SW480 (cell line): ENCODE data around the gene CSNK2A3.

Experiments used
- DNase-seq: peaks from one replicate; pipeline ENCODE4 v3.0.0-alpha.2; 2016; ENCODE audit warnings: low spot score

Gene CSNK2A3

DNA sequence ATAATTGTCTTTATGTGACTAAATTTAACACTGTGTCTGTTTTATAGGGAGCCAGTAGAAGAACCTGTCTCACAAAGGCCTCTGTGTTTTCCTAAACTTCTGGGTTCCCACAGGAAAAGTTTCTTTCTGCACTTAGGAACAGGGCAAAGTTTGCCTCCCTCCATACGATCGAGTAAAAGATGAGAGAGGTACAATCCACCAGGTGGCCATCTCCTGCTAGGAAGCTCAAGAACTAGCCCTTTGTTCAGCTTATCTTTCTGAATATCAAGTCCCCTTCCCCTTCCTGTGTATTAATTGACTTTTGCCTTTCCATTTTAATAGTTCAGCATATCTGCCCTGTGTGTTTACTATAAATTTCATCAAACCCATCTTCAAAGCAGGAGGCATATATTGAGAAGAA lies 18.0 kb downstream of the CSNK2A3 start:
- no peak for DNase-seq

DNA sequence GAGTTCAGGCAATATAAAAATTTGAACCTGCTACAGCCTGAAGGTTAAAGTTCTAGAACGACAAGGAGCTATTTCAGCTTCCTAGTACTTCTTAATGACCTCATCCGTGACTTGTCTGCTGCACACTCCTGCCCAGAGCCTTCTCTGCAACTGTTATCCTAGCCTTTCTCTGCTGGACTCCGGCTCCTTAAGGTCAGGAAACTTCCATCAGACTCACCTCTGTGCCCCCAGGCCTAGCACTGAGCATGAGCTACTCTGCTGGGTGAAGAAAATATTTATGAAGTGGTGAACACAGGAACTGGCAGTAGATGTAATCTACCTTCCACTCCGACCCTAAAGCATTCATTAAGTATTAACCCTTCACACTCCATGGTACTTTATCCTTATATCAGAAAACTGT lies 18.4 kb downstream of the CSNK2A3 start:
- DNase-seq: no peak

DNA sequence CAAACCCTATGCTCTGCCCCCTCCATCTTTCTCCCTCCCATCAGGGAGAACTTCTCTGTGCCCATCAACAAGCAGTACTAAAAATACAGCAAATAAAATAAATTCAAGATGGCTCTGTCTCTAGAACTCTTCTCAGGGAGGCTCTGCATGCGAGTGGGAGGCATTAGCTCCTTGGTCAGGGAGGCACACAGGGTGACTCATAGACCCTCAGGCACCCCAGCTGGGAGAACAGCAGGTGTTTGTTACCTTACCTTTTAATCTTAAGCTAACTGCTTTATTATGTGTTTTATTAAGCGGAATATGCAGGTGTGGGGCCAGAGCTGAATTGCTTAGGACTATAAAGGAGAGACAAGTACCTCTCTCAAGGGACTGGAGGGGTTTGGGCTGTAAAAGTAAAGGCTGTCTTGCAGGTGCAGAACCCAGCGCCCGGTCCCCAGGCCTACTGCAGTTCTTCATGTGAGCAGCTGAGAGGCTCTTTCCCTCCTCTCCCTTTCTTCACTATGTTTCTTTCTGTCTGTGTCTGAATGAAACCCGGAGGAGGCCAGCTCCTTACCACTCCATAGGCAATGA lies 20.8 kb downstream of the CSNK2A3 start:
- no peak for DNase-seq

DNA sequence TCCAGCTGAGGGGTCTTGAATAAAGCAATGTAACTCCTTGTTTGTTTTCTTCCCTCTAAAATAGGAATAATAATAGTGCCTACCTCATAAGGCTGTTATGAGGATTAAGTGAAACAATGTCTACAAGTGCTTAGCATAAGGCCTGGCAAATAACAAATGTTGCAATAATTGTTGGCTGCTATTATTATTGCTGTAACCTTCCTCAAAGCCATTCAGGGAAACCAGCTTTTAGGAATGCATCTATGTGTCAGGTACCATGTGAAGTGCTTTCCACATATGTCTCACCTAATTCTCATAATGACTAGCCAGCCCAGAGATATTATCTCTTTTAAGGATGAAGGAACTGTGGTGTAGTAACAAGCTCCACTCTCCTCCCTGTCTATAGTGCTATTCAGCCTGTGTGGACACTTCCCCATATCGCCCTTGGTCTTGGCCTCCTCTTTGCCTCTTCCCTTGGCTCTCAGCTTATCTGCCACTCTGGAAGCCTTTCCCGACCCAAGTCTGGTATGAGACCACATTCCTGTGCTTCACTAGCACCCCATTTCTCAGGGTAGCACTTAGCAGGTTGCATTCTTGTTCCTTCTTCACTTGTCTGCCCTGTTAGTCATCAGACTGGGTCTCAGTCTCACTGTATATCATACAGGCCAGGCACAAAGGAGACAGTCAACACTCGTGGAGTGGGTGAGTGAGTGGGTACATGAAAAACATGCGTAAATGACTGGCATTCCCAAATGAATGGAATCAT lies 23.8 kb downstream of the CSNK2A3 start:
- DNase-seq: no peak

DNA sequence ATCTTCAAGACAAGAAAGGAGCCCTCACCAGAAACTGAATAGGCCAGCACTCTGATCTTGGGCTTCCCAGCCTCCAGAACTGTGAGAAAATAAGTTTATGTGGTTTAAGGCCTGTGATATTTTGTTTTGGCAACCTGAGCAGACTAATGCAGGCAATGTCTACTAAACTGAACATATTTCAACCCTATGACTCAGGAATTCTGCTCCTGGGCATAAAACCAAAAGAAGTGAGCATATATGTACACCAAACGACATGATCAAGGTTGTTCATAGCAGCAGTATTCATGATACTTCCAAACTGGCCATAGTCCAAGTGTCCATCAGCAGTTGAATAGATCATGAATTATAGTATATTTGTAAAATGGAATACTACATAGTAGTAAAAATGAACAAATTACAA lies 29.0 kb downstream of the CSNK2A3 start:
- DNase-seq: no peak

DNA sequence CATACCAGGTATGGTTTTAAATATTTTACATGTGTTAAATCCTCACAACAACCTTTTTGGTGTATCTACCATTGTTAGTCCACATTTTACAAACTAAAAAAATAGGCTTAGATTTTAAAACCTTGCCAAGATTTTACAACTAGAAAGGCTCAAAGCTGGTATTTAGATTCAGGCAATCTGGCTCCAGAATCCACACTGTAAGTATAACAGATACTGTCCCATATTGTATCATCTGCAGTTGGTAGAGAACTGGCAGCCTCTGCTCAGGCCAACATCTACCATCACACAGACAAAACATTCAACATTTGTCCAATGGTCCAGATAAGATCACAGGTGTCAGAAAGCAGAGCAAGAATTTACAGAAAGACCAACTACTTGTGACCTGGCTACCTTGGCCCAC lies 30.9 kb downstream of the CSNK2A3 start:
- DNase-seq: no peak

DNA sequence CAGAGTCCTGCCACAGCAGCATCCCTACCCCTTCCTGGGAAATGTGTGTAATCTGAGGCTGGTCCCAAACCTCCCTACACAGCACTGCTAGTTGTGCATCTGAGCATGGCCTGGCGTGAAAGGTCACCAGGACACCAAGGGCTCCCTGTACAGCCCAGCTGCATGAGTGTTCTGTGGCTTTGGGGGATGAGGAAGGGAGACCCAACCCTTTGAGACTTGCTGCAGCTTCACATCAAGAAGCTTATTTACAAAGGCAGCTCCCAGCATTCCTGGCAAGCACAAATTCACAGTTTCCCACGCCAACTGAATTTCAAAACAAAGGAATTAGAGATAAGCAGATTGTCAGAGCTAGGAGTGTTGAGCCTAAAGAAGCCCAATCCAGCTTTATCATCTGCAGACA lies 32.2 kb downstream of the CSNK2A3 start:
- no peak for DNase-seq

DNA sequence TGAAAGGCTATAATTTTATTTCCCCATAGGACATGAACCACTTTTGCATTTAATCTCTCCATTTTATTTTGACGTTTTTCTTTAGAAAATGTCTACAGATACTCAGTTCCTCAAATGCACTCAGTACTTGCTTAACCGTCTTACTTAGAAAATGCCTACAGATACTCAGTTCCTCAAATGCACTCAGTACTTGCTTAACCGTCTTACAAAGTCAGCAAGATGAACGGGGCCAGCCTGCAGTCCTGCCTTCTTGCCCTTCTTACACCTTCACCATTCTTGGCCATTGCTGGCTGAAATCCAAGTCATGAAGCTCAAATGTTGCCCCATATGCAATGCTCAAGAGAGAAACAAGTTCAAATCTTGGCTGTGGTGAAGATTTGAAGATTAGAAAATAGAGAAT lies 34.1 kb downstream of the CSNK2A3 start:
- DNase-seq: no peak

DNA sequence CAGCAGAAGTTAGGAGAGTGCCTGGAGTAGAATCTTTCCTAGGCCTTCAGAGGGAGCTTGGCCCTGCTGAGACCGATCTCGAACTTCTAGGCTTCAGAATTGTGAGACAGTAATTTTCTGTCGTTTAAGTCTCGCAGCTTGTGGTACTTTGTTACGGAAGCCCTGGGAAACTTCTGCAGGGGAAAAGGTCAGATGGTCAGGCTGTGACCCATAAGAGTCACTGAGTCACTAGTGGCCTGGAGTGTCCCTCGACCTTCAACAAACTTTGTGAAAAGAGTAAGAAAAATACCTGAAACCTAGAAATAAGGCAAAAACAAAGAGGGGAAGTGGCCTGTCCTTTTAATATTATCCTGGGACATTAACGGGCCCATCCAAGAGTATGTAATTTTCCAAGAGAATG lies 34.6 kb downstream of the CSNK2A3 start:
- no peak for DNase-seq

DNA sequence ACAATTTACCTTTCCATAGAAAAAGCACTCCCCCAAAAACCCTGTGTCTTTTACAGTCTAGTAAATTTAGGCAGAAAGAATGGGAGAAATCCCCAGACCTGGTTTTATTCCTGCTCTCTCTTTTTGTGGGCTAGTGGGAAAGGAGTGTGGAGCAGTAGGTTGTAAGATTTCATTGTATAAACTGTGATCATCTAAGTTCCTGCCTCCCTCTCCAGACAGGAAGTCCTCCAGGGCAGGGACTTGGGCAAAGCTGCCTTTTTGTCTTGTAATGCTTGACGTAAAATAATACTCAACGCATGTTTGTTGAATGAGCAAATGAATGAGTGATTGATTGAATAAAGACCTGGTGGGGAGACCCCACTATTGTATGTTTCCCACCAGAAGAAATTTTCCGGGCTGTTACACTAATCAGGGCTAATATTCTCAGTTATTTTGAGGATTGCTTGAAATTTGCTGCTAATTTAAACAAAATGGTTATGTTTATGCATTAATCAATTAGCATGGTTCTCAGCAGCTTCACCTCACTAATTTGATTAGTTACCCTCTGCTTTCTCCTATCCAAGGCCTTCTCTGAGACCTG lies 36.3 kb downstream of the CSNK2A3 start:
- DNase-seq: no peak

DNA sequence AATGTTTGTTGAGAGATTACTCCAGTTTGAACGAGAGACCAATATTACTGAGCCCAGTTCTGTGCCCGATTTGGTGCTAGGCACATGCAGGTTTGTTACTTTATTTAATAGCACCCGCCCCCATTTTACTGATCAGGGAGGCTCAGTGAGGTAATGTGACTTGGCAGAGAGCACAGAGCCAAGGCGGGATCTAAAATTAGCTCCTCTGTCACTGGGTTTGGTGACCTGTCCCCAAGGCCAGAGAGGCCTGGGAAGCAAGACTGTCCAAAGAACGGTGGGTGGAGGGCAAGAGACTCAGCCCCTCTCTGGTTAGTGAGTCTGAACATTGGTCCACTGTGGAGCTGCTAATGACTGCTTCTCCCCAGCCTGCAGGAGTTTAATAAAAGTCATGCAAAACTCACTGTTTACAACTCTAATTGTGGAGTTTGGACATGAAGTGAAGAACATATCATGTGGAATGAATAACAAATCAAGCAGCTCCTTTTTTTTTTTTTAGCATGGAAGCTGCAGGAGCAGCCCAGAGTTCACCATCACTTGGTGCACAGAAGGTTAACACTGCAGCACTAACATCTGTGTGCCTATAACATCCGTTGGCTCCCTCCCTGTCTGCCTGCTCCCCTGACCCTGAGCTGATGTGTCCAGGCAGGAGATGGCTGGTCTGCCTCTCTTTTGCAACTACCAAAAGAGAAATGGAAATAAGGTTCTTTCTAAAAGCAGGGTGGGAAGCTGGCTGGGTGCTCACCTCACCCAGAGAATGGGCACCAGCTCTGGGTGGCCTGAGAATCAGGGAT lies 39.0 kb downstream of the CSNK2A3 start:
- no peak for DNase-seq

DNA sequence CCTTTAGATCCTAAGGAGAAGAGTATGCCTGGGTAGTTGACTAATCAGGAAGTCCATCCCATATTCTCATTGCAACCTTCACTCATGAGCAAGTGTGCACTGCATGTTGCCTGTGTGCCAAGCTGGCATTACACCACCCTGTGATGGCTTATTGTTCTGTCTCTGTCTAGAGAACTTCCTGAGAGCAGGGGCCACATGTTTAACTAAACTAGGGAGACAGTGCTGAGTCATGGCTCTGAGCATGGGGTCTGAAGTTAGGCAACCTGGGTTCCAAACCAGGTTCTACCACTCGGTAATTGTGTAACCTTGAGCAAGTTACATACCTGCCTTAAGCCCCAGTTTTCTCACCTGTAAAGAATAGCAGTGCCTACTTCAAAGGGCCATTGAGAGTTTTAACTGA lies 39.6 kb downstream of the CSNK2A3 start:
- no peak for DNase-seq

DNA sequence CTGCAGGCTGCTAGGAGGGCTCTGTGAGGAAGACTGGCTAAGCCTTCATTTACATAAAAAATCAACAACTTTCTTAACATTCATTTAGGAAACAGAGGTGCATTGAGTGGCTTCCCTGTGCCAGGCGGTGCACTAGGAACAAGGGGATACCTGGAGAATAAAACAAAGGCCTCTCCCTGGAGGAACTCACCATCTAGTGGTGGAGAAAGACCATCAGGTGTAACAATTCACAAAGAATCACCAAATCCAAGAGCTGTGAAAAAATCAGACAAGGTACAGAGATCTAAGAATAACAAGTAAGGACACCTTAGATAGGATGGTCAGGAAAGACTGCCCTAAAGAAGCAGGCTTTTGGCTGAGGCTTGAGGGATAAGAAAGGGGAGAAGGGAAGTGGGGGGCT lies 40.3 kb downstream of the CSNK2A3 start:
- no peak for DNase-seq

DNA sequence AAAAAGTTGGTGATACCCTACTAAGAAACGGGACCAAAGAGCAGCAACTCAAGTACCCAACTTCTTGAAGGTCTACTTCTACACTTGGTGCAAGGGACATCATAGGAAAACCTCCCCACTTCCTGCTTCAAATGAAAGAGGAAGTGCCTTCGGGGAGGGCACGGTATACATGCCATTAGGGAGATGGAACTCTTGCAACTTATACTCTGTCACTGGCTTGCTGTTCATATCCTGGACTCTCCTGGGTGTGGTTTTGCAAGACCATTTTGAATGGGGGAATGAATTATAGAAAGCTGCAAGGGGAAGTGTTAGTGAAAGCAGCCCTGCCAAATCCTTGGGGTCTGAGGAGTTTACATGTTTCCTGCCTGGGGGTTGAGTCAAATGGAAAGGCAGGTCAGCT lies 41.9 kb downstream of the CSNK2A3 start:
- DNase-seq: no peak

DNA sequence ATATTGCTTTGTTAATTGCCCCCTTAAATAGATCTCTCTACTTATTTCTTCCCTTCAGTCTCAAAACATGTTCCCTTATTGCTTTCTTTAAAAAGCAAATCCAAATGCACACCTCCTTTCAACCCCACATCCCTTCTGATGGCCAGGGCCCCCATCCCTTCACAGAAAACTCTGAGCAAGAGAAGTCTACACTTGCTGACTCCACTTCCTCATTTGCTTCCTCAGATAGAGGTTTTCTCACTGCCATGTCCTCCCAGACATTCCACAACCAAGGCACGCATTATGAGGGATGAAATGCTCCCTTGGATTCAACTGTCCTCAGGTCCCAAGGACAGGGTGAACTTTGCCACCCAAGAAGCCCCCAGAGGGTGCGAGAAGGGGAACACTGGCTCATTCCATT lies 43.1 kb downstream of the CSNK2A3 start:
- no peak for DNase-seq

DNA sequence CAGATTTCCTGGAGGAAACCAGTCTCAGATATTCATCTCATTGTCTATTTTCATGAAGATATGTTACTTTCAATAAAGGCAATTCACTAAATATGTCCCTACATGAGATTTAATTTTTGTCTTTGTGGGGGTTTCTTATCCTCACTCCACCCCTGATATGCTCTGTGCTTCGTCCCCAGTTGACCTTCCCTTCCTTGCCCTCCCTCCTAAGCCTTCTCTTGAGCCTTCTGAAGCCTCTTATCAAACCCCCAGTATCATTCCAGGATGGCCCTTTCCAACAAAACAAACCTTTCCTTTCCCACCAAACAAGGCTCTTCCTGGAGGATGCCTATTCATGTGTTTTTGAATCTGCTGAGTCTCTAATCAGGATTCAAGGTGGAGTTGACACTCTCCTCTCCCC lies 44.8 kb downstream of the CSNK2A3 start:
- DNase-seq: no peak

DNA sequence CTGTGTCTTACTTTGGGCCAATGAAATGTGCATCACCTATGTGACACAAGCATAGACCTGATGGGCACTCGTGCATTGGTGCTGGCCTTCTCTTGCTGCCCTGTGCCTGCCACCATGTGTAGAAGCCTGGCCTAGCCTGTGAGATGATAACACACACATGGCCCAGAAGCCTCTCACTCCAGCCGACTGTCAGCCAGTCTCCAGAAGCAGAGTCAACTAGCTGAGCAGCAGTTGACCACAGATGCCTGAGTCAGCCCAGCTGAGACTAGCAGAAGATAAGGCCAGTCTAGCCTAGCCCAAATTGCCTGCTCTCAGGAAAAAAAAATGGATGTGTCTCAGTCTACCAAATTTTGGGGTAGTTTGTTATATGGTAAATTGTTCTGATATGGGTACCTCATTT lies 46.2 kb downstream of the CSNK2A3 start:
- no peak for DNase-seq

DNA sequence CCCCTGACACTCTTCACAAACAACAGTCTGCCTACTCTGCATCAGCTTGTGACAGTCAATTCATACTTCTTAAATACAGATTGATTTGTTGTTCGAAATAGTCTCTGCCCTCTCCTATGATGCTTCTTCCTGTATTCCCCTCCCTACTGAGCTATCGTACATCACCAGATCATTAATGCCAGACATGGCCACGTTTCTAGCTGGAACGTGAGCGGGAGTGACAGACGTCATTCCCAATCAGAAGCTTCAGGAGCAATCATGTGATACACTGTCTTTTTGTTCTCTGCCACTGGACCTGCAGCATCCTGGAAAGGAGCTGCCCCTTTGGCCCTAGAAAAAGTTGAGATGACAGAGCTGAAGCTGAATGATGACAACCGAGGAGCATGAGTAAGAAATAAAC lies 48.5 kb downstream of the CSNK2A3 start:
- DNase-seq: no peak

DNA sequence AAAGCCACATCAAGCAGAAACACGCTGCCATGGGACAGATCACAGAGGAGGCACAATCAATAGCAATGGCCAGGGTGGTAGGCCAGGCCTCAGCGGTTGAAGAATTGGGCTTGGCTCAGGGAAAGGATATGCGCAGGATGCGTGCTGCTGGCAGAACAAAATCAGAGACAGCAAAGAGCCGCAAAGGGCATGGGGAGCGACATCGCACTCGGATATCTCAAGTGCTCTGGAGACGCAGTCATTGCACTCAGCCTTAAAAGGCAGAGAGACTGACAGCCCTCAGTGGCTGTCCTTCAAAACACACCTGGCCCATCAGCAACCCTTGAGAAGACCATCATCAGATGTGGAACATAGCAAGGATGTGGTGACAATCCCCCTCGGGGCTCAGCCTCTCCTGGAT lies 50.5 kb downstream of the CSNK2A3 start:
- DNase-seq: no peak
